GM19351 (cell line): ENCODE data around the gene PDE3B.
"Not testable (repeated sequence)": the region's sequence is repeated elsewhere in the genome, so short reads cannot be mapped to it uniquely, and the experiment has no call there.

Source experiments
- ATAC-seq: cut with Tn5 transposase; IDR thresholded peaks from one replicate; pipeline ENCODE4 v1.9.1; 2021; ENCODE audit warnings: mild to moderate bottlenecking, moderate library complexity; ENCODE audit not compliant: unreplicated experiment

Gene PDE3B

GRCh38 chr11:14789879-14790484 is 146.4 kb downstream of the PDE3B start:
- peak; percentile 51 for ATAC-seq

GRCh38 chr11:14793546-14793945 is 149.9 kb downstream of the PDE3B start:
- ATAC-seq: no peak

GRCh38 chr11:14796028-14796427 is 152.4 kb downstream of the PDE3B start:
- ATAC-seq: not testable (repeated sequence)

DNA sequence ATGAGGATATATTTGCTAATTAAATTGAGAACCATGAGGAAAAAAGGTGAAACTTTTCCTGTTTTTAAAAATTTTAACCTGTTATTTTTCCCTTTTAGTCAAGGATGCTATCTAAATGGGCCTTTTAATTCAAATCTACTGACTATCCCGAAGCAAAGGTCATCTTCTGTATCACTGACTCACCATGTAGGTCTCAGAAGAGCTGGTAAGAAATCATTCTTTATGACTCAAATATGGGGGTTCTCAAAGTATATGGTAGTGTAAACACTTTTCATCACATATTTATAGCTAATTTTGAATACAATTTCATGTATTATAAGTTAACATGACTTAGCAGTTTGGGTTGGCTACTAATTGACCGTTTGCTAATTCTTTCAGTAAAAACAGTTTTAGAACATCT is 160.2 kb downstream of the PDE3B start:
- ATAC-seq: no peak

- ATAC-seq: no peak
Observed at GRCh38 chr11:14809466-14809865, 165.9 kb downstream of the PDE3B start.

DNA sequence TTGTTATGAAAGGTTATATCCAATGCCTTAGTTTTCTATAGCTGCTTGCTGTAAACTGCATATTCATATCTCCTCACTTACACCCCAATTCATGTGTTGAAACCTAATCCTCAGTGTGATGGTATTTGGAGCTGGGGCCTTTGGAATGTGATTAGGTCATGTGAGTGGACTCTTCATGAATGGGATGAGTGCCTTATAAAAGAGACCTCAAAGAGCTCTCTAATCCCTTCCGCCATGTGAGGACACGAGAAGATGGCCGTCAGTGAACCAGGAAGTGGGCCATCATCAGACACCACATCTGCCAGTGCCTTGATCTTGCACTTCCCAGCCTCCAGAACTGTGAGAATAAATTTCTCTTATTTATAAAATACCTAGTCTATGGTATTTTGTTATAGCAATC is 169.2 kb downstream of the PDE3B start:
- ATAC-seq: no peak

DNA sequence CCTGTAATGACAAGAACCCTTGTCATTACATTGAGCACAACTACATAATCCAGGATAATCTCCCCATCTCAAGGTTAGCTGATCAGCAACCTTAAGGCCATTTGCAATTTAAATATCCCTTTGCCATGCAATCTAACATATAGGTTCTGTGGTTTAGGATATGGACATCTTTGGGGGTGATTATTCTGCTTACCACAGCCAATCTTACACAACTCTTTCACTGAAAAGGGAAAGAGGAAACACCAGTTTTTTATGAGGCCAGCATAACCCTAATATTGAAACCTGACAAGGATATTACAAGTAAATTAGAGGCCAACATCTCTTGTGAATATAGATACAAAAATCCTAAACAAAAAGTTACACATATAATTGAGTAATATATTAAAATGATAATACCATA is 169.9 kb downstream of the PDE3B start:
- ATAC-seq: no peak

DNA sequence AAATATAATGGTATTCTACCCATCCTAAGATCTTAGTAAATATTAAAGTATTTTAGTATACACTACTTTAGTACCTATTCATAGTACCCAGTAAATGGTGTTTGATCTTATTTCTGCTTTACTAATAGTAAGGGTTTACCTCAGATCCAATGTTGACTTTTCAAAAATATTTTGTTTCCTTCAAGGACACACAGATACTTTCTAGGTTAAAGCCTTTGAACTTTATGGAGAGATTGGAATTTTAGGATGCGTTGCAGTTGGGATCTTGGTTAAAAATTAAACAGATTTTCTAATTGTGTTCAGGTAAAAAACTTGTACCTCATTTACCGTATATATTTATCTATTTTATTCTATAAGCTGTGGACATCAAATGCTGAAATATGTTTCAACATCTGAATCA is 175.2 kb downstream of the PDE3B start:
- ATAC-seq: no peak

DNA sequence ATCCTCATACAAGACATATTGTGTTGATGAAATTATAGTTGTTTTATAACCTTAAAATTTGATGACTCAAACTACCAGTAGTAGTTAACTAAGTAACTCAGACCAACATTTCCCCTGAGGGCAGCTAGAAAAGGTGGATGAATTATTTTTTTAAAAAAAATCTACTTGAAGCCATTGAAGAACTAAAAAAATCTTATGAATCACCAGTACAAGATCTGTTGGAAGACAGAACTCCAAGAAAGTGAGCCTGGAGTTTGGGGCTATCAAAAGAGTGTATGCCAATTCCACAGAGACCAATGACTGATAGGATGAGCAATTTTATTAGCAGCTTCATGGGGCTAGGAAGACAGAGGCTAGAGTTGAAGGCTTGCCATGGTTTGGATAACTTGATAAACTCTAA is 176.0 kb downstream of the PDE3B start:
- ATAC-seq: no peak

- no peak for ATAC-seq
Observed at GRCh38 chr11:14821031-14821430, 177.4 kb downstream of the PDE3B start.

DNA sequence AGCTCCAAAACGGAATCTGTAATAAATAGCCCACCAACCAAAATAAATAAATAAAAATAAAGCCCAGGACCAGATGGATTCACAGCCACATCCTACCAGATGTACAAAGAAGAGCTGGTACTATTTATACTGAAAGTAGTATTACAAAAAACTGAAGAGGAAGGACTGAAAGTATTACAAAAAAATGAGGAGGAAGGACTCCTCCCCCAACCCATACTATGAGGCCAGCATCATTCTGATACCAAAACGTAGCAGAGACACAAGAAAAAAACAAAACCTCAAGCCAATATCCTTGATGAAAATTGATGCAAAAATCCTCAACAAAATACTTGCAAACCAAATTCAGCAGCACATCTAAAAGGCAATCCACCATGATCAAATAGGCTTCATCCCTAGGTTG is 183.0 kb downstream of the PDE3B start:
- no peak for ATAC-seq

GRCh38 chr11:14835496-14836492 is 192.2 kb downstream of the PDE3B start:
- no peak for ATAC-seq

- ATAC-seq: no peak
Observed at GRCh38 chr11:14842002-14842401, 198.4 kb downstream of the PDE3B start.

DNA sequence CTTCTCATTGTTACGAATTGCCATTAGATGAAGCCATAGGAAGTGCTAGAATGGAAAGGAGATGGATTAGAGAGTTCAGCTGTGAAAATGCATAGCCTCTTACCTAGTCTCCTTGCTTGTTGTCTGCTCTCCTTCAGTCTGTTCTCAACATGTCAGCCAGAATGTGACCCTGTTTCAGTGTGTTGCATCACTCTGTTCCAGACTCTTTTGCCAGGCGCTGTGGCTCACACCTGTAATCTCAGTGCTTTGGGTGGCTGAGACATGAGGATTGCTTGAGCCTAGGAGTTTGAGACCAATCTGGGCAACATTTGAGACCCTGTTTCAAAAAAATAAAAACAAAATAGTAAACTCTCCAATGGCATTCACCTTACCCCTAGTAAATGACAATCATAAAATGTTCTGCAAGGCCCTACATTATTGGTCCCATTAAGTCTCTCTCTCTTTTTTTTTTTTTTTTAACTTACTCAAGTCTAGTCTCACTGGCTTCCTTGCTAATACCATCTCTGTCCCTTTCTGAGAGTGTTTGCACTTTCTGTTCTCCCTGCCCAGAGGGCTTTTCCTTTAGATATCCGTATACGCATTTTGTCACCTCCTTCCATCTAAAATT is 209.1 kb downstream of the PDE3B start:
- ATAC-seq: no peak

DNA sequence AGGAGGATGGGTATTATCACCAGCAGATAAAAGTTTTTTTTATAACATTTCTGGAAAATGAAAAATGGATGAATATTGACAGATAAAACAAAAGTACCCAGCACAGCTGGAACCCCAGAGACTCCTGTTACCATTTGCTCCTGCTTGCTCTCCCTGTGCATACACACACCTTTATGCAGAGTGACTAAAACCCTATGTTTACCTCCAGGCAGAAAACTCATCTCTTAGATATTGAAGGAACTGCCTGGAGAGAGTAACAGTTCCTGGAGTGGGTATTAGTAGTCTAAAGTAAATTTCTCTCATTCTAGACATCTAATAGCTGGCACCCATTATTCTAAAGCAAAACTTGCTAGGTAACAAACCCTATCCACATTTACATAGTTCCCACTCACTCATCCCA is 210.5 kb downstream of the PDE3B start:
- no peak for ATAC-seq

- ATAC-seq: no peak
Observed at GRCh38 chr11:14855890-14856289, 212.3 kb downstream of the PDE3B start.

- ATAC-seq: no peak
Observed at GRCh38 chr11:14857621-14858020, 214.0 kb downstream of the PDE3B start.

DNA sequence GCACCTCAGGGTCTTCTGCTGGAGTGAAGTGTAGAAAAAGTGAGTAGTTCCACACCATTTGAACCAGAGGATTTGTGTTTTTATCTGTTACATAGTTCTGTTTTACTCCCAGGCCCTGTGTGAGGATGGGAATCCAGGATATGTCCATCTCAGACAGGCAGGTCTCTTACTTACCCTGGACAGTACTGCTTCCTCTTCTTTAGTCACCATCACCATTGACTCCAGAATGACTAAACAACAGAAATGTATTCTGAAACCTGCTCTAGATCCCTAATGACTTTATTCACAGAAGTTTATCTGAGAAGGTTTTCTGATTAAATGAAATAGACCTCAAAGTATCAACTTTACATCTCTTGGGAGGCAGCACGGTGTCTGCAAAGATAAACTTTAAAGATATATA is 214.8 kb downstream of the PDE3B start:
- no peak for ATAC-seq

DNA sequence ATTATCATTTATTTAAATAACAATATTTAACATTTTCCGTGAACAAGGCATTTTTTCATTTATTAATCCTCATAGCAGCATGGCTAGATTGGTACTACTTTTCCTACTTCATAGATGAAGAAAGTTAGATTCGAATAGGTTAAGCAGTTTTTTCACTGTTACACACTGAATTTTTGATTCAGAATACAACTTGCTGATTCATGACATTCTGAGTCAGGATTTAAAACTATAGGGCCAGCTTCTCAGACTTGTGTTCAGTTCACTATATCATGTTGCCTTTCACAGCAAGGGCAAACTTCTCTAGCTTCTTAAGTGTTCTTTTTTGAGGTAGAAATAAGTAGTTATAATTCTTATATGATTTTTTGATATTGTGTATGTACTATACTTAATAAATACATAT is 216.9 kb downstream of the PDE3B start:
- ATAC-seq: no peak

GRCh38 chr11:14861680-14862079 is 218.1 kb downstream of the PDE3B start:
- ATAC-seq: no peak

GRCh38 chr11:14863775-14864174 is 220.2 kb downstream of the PDE3B start:
- ATAC-seq: not testable (repeated sequence)

DNA sequence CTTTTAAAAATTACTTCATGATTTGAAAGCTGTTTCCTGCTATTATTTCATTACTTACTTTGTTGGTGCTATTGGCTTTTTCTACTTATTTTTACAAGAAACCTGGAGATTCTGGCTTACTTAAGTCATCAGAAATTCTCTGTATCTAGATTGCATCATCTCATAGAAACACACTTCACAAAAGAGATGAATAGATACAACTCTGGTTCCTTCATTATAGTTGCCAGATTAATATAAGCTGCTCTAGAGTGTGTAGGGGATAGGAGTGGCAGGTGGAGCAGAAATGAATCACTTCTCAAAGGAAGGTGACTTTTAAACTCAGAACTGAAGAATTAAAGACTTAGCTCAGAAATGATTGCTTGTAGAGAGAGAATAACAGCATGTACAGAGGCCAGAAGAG is 228.4 kb downstream of the PDE3B start:
- ATAC-seq: no peak
